Stimulated activated CD4-positive, alpha-beta T cell treated with anti-CD3 and anti-CD28 coated beads, TNF-alpha, amount 100 ng/mL, for 48 hours (primary cell): ENCODE data around the gene FIGNL2.

ENCODE experiments used
- DNase-seq, 3 donors: peaks; one replicate each; pipeline ENCODE4 v3.0.0-alpha.2; 2020; ENCODE audit warnings: low read depth in 3 of 3

Gene FIGNL2

DNA sequence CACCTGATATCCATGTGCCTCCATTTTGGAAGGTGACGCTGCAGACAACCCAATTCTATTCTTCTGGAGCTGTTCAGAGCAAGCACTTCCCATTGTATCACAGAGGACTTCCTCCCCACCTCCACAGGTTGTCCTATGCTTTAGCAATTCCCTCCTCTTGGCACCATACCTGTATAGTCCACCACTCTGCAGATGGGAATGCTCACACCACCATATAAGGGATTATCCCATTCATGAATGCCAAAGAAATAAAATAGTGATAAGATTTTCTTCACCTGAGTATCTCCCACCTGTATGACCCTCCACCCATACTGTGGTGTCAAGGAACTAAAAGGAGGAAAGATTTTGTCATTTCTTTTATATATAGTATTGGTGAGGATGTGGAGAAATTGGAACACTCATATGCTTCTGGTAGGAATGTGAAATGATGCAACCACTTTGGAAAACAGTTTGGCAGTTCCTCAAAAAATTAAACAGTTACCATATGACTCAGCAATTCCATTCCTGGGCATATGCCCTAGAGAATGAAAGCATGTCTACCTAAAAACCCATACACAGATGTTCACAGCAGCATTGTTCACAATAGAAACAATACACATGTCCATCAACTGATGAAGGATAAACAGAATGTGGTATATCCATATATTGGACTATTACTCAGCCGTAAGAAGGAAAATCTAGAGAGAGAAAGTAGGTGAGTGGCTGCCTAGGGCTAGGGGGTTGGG, 75.2 kb downstream of the FIGNL2 start:
- no peak for DNase-seq

DNA sequence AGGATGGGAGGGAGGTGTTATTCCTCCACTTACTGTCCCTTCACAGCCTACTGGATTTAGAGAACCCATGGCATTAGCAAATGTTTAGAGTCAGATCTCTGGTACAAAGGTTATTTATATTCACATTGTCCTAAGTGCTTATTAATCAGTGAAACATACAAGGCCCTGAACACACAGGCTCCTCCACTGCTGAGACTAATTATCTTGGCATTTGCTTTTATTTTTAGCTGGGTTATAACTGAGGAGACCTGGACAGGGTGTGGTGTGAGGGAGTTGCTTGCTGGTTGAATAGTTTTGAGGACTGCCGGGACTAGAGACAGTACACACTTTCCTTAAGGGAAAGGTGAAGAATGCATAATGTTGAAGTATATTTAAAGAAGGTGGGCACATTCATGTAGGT, 77.5 kb downstream of the FIGNL2 start:
- no peak for DNase-seq
